Activated CD4-positive, alpha-beta T cell treated with anti-CD3 and anti-CD28 coated beads, Interleukin-2, amount 50 U/mL, for 48 hours (primary cell): ENCODE data around the gene IPO9.

Source experiments
- DNase-seq, 2 experiments: peaks; one replicate each; pipeline ENCODE4 v3.0.0-alpha.2; 2020

IPO9 gene

DNA sequence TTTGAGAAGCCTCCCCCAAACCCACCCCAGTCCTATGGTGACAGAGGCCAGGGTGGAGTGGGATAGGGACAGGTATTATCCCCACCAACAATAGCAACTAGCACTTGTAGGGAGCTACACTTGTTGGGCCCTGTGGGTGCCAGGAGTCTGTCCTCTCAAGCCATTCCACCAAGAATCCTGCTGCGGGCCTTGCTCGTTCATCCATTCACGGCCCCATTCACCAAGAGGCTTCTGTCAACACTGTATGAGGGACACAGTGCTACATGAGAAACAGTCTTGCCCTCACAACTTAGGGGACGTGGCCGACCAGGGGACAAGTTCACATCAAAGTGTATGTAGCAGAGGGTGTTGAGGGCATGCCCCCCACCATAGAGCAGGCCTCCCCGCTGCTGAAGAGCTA lies 78.7 kb downstream of the IPO9 start:
- no peak for DNase-seq

- no peak for DNase-seq
Measured at GRCh38 chr1:201911826-201912571, 83.0 kb downstream of the IPO9 start.

- no peak for DNase-seq
Measured at GRCh38 chr1:201912832-201913231, 83.9 kb downstream of the IPO9 start.

- DNase-seq, result no peak
Measured at GRCh38 chr1:201914456-201915235, 85.7 kb downstream of the IPO9 start.

DNA sequence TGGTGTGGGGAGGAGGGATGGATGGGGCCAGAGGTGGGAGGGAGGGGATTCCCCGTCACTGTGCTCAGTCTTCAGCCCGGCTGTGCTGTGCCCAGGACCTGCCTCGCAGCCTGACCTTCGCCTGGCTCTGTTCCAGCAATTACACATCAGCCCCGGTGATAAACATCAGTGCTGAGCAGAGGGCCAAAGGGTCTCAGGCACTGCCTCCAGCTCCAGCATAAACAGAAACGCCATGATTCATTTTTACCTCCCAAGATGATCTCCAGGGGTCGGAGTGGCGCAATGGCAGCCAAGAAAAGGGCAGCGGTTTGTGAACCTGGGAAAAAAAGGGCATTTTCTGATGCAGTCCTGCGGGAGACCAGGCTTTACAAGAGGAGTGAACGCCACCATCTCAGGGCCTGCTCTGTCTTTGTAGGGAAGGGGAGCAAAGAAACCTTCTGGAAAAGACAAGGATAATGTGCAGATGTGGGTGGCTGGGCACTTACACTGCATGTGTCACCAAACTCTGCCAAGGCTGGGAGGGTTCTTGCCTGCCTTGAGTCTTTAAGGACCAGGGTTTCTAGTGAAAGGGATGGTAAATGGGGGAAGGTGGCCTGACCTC lies 87.8 kb downstream of the IPO9 start:
- DNase-seq, result peak; percentile 4 to 8

- no peak for DNase-seq
Measured at GRCh38 chr1:201917362-201918033, 88.5 kb downstream of the IPO9 start.

DNA sequence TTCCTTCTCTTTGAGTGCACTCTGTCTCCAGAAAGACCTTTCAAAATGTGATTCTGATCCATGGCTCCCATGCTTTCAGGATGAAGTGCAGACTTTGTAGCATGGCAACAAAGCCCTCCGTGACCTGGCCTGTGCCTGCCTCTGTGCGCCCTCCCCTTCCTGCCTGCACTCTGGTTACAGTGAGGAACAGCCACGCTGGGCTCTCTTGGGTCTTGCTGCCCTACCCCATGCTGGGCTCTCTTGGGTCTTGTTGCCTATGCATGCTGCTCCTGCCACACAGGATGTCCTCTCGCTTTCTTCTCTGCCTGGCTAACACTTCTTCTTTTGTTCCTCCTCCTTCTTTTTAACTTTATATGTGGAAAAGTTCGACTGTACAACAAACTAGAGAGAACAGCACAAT lies 89.4 kb downstream of the IPO9 start:
- no peak for DNase-seq

GRCh38 chr1:201921952-201922558 lies 93.1 kb downstream of the IPO9 start:
- no peak for DNase-seq

- no peak for DNase-seq
Measured at GRCh38 chr1:201925301-201925567, 96.3 kb downstream of the IPO9 start.

DNA sequence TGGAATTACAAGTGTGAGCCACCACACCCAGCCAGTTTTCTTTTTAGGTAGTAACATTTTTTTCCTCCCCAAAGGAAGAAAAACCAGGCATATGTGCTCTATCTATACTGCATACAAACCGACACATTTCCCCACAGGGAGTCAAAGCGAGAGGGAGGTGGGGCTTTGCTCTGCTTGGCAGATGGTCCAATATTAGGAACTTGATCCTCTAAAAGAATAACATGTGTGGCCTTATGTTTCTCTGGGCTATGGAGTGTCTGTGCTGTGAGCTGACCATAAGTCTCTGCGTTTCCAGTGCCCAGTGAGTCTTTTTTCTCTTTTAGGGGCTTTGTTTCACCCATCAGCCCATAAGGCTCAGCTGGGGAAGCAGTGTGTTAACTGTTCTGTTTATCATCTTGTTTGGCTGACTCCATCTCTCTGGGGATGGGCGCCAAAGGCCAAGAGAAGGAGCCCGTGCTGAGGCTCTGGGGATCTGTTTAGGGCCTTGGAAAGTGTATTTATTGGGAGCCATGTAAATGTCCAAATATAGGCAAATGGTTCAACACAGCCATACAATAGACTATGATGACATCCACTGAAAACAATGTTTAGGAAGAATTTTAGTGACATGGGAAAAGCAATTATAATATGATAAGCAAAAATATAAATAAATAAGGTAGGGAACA lies 97.2 kb downstream of the IPO9 start:
- DNase-seq, result no peak

DNA sequence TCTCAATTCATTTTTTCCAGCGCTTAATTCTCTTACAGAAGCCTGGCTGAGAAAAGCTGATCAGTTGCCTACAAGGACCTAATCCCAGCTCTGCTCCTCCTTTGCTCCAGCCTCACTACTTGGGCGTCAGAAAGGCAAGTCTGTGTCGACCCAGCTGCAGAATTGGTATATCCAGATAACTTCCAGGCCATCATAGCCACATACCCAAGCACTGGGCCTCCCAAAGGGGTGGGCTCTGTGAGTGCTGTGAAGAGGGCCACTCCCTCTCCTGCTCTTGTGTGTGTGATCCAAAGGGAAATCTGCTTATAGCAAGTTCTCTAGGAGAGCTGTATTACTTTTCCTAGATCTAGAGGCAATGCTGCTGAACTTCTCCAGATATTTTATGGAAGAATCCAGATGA lies 99.3 kb downstream of the IPO9 start:
- no peak for DNase-seq

- no peak for DNase-seq
Measured at GRCh38 chr1:201930137-201930536, 101.2 kb downstream of the IPO9 start.

DNA sequence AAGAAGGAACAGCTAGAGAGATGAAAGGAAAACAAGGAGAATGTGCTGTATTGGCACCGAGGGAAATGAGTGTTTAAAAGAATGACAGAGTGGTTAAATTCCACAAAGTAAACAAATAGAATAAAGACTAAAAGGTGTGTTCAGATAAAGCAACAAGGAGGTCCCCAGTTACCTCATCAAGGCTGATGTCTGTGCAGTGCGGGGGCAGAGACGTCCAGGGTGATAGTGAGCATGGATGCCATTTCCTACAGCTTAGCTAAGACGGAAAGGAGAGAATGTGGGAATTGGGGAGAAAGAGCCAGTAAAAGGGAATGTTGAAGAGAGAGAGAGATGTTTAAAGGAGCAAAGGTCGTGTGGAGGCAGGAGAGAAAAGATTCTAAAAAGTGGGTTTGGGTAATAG lies 101.8 kb downstream of the IPO9 start:
- DNase-seq, result no peak
